Transverse colon (tissue), 4 donors: ENCODE results near the gene TRIM7. TPM values are rescaled to one million over a fixed set of nuclear protein-coding genes. Genes with fewer than 3 reads are reported as not detected.
A peak's percentile ranks its signal among the peaks of the same experiment; 100 is the strongest.

Experiments used
- DNase-seq: peaks from one replicate; pipeline ENCODE4 v3.0.0-alpha.2; 2019
- H3K27ac ChIP-seq, 4 donors: fragments of 200-600 bp; sonication (generic); 2 replicates each; pipeline ENCODE4 v1.5.1; 2016 to 2018; ENCODE audit warnings: inconsistent platforms in 4 of 4
- H3K27me3 ChIP-seq: fragments of 200-600 bp; sonication (generic); 2 replicates; pipeline ENCODE4 v1.5.1; 2017; ENCODE audit warnings: inconsistent platforms
- H3K36me3 ChIP-seq, 4 donors: fragments of 200-600 bp; sonication (generic); 2 replicates each; pipeline ENCODE4 v1.5.1; 2017 to 2019; ENCODE audit warnings: inconsistent platforms in 4 of 4
- H3K4me1 ChIP-seq, 4 donors: fragments of 200-600 bp; sonication (generic); 2 replicates each; pipeline ENCODE4 v1.5.1; 2017 to 2020; ENCODE audit warnings: inconsistent platforms in 4 of 4
- H3K4me3 ChIP-seq, 4 donors: fragments of 200-600 bp; sonication (generic); 1 replicate in 1 of 4; 2 replicates in 3 of 4; pipeline versions ENCODE4 v1.5.1 to v1.6.1; 2017 to 2019; ENCODE audit warnings: inconsistent platforms in 4 of 4
- H3K9me3 ChIP-seq, 2 donors: fragments of 200-600 bp; sonication (generic); 2 replicates each; pipeline ENCODE4 v1.5.1; 2017 to 2019; ENCODE audit warnings: inconsistent platforms in 2 of 2
- EP300 ChIP-seq: sonication (generic); formaldehyde crosslinking; IDR thresholded peaks from one replicate; pipeline ENCODE4 v1.6.1; 2017; ENCODE audit warnings: antibody characterized with exemption, low read depth
- POLR2A ChIP-seq: fragments of 450-650 bp; IDR thresholded peaks from one replicate; pipeline ENCODE4 v1.6.1; 2016; ENCODE audit warnings: antibody characterized with exemption, mild to moderate bottlenecking, moderate library complexity
- POLR2AphosphoS5 ChIP-seq, 3 donors: sonication (generic); formaldehyde crosslinking; IDR thresholded peaks; one replicate each; pipeline ENCODE4 v1.6.1; 2016; ENCODE audit warnings: antibody characterized with exemption in 3 of 3
- WGBS, 2 donors: methylation state at CpG; one replicate each; pipeline ENCODE4 v1.1.5; 2018; ENCODE audit warnings: low coverage in 1 of 2; 5-methylcytosine and 5-hydroxymethylcytosine counted together
- in situ Hi-C, 4 donors: fragments of 200-750 bp; cut with MboI; loops; one replicate each; pipeline versions ENCODE4 v1.15.0 to v1.15.1; 2017; ENCODE audit warnings: low sequenced_read_pairs in 3 of 4, low pct_ligation_motif_present in 1 of 4, low pct_unique_long_range_greater_than_20kb in 1 of 4
- intact Hi-C: fragments of 100-400 bp; cut with DNase I; formaldehyde crosslinking; loops from one replicate; pipeline ENCODE4 v1.15.1; 2023; ENCODE audit warnings: low total_unique reads
- total RNA-seq, 4 donors: library from RNA; depleted of rRNA; stranded (reverse); fragments of >200 nt; gene quantifications; one replicate each; pipeline ENCODE4 v1.1.0, GENCODE V29; 2016
- TF ChIP-seq, protein P1 (sequence below), 5 experiments: fragments of 200-600 bp in 3 of 5; fragments of 450-650 bp in 2 of 5; sonication (generic) in 3 of 5; IDR thresholded peaks; 1 replicate in 2 of 5; 2 replicates in 3 of 5; pipeline ENCODE4 v1.5.1; 2016 to 2017; ENCODE audit warnings: antibody characterized with exemption in 5 of 5, inconsistent platforms in 3 of 5, mild to moderate bottlenecking in 2 of 5, moderate library complexity in 1 of 5

Gene TRIM7
- total RNA-seq, 4 donors from 2014 or later, result 2.5 to 16.7 (median 7.5) TPM; not detected in 1

DNA sequence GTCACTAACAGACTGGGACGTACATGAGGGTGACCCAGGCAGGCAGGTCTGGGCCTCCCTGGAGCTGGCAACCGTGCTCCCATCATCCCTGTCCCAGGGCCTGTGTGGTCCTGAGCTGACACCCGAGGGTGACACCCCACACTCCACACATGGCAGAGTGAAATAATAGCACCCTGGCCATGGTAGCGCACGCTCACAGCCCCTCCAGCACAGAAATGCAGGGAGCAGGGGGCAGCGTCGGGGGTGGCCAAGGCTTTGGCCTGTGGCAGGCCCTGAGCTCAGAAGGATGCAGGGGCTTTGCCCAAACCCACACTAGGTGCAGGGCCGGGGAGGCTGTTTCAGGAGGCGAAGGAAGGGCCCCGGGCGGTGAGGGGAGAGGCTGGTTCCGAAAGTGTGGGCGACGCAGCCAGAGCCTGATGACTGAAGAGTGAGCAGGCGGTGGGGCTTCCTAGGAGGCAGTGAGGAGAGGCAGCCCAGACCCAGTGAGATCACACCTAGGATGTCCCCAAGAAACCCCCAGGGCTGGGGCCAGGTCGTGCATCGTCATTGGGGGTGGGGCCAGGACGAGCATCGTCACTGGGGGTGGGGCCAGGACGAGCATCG lies 44.7 kb downstream of the TRIM7 start:
- peak; percentile 53 for DNase-seq
- TF ChIP-seq POLR2A (no peak), EP300 (no peak), POLR2AphosphoS5 (IDR thresholded peaks at IDR 0.05) (no peak)
- TF ChIP-seq, protein P1, sequence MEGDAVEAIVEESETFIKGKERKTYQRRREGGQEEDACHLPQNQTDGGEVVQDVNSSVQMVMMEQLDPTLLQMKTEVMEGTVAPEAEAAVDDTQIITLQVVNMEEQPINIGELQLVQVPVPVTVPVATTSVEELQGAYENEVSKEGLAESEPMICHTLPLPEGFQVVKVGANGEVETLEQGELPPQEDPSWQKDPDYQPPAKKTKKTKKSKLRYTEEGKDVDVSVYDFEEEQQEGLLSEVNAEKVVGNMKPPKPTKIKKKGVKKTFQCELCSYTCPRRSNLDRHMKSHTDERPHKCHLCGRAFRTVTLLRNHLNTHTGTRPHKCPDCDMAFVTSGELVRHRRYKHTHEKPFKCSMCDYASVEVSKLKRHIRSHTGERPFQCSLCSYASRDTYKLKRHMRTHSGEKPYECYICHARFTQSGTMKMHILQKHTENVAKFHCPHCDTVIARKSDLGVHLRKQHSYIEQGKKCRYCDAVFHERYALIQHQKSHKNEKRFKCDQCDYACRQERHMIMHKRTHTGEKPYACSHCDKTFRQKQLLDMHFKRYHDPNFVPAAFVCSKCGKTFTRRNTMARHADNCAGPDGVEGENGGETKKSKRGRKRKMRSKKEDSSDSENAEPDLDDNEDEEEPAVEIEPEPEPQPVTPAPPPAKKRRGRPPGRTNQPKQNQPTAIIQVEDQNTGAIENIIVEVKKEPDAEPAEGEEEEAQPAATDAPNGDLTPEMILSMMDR (IDR thresholded peaks at IDR 0.05), result no peak
- H3K9me3 ChIP-seq, result no peaks in the 10 kb centered on the region
- intact Hi-C loops, result no loop called here
- peak overlapping the region in 2 of 4 donors; percentile 7 to 8 for H3K4me3 ChIP-seq
- 53 to 72% methylated on average over 4 to 16 of the region's 21 CpGs for WGBS, 2 donors
- H3K27me3 ChIP-seq, result peaks cover 29% of the 10 kb centered on the region
- H3K4me1 ChIP-seq, result peaks cover 0 to 3% (median 0%) of the 10 kb centered on the region in 4 donors
- in situ Hi-C loops, result no loop called here
- H3K36me3 ChIP-seq, result no peaks in the 10 kb centered on the region
- H3K27ac ChIP-seq, result peak overlapping the region; percentile 5 to 85 (median 32)

DNA sequence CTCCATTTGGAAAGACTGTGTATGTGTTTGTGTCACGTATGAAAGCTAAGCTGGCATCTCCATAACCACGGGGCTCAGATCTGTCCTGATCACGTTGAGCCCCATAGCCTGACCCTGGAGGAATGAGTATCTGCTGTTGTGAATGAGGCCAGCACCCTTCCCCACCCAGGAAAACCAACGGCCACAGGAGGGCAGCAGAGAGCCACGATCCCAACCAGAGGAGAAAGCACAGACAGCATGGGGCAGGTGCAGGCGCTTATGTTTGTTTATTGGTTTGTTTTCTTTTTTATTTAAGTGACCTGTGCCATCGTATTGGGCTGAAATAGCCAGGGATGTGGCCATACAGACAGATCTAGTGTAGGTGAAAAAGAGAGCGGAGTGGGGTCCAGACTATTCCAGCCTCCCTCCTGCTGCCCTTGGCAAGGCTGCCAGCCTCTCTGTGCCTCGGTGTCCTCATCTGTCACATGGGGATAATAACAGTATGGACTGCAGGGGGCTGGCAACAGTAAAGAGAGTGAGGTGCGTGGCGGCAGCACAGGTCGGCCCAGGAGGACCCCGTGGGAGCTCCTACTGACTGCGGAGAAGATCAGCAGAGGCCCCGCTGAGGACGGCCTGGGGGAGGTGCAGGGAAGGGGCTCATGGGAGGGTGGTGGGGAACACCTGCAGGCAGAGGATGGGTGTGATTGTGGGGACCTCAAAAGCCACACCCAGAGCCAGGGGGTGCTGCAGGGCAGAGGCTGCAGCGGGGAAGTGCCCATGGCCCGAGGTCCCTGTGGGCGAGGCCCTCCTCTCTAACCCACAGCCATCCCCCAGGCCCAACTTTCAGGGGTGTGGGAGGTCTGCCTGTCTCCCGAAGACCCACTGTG lies 45.5 kb downstream of the TRIM7 start:
- H3K4me3 ChIP-seq, result no peak overlapping the region

DNA sequence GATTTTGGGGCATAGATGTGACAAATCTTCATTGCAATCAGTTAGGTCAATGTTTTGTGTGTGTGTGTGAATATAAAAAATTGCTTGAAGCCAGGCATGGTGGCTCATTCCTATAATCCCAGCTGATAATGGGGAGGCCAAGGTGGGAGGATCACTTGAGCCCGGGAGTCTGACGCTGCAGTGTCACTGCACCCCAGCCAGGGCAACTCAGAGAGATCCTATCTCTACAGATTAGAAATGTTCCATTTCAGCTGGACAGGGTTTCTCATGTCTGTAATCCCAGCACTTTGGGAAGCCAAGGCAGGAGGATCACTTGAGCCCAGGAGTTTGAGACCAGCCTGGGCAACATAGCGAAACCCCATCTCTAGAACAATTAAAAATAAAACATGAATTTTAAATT lies 46.1 kb downstream of the TRIM7 start:
- Histone ChIP-seq H3K4me1 (peaks cover 0 to 3% (median 0%) of the 10 kb centered on the region in 4 donors), H3K27me3 (peaks cover 16% of the 10 kb centered on the region), H3K4me3 (no peak overlapping the region), H3K27ac (no peak overlapping the region), H3K36me3 (no peaks in the 10 kb centered on the region), H3K9me3 (no peaks in the 10 kb centered on the region)
- in situ Hi-C loops, result no loop called here
- 95 to 98% methylated on average over 3 of the region's 3 CpGs for WGBS, 2 donors
- intact Hi-C loops, result no loop called here
- no peak for TF ChIP-seq POLR2AphosphoS5 (IDR thresholded peaks at IDR 0.05)
- TF ChIP-seq, protein P1 (IDR thresholded peaks at IDR 0.05), result no peak
- DNase-seq, result no peak

More for the DNA sequence above, 45.5 kb downstream of the TRIM7 start:
- WGBS, 2 donors, result 0 to 48% methylated on average over 5 to 17 of the region's 20 CpGs
- in situ Hi-C loops (no loop called here), intact Hi-C loops (no loop called here)
- H3K36me3 ChIP-seq, result no peaks in the 10 kb centered on the region
- TF ChIP-seq, protein P1 (IDR thresholded peaks at IDR 0.05), result peak; percentile 81 to 91 (median 86)
- TF ChIP-seq POLR2A (no peak), EP300 (no peak), POLR2AphosphoS5 (IDR thresholded peaks at IDR 0.05) (no peak)
- peaks cover 21% of the 10 kb centered on the region for H3K27me3 ChIP-seq
- peak overlapping the region in 3 of 4 donors; percentile 23 to 85 (median 40) for H3K27ac ChIP-seq
- H3K9me3 ChIP-seq, result no peaks in the 10 kb centered on the region
- DNase-seq, result peak; percentile 92
- peaks cover 0 to 3% (median 0%) of the 10 kb centered on the region in 4 donors for H3K4me1 ChIP-seq

DNA sequence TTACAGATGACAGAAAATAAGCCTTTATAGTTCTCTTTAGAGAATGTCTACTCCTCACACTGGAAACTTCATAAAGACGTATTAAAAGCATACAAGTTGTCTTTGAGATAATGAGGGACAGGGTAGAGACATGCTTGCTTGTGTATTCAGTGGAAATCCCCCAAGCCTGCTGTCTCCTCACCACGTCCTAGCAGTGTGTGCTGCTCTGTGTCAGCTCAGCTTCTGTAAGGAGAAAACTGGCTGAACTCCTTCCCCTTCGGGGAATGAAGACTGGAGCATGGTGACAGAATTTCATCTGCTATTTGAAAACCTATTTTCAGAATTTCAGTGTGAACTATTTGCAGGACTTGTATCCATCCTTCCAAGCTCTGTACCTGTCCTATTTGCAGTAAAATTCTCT lies 48.2 kb downstream of the TRIM7 start:
- no peak for DNase-seq
- in situ Hi-C loops, result no loop called here

More for the DNA sequence above, 48.2 kb downstream of the TRIM7 start:
- Histone ChIP-seq H3K36me3 (no peaks in the 10 kb centered on the region), H3K4me3 (no peak overlapping the region), H3K9me3 (no peaks in the 10 kb centered on the region), H3K4me1 (peaks cover 0 to 3% (median 0%) of the 10 kb centered on the region in 4 donors), H3K27ac (no peak overlapping the region), H3K27me3 (peaks cover 5% of the 10 kb centered on the region)
- 31 to 56% methylated on average over 2 to 3 of the region's 3 CpGs for WGBS, 2 donors
- intact Hi-C loops, result no loop called here
- TF ChIP-seq EP300 (no peak), POLR2AphosphoS5 (IDR thresholded peaks at IDR 0.05) (no peak), POLR2A (no peak)
- TF ChIP-seq, protein P1 (IDR thresholded peaks at IDR 0.05), result no peak
